ENCODE measurements around the gene PIP4P1. TPM values are rescaled to one million over a fixed set of nuclear protein-coding genes. Genes with fewer than 3 reads are reported as not detected.

PIP4P1 gene
- polyA plus RNA-seq, 2 of the 4 experiments (the other 2 are of a cell fraction) = 30.4 to 35.8 TPM

- DNase-seq (ENCODE audit: low read depth in 1 of 2, low spot score in 1 of 2) (peak in 1 of 2 experiments; percentile 73), FAIRE-seq (no peak), ATAC-seq (peak; percentile 78 to 84)
- H3K27ac ChIP-seq = peak overlapping the region; percentile 85 to 96
- H3K4me1 ChIP-seq = peaks cover 32% of the 10 kb centered on the region
- CTCF ChIA-PET = interaction anchor here (0.7 to 1.8 kb wide), 10 partner anchors 8 to 228 kb away, joined by 3 to 7 read pairs (median 3); partner anchors contain the start of gene TEP1
- WGBS (ENCODE audit: missing lambda C conversion rate) = 2% methylated on average over 39 of the region's 39 CpGs
- H3K9me3 ChIP-seq = no peaks in the 10 kb centered on the region
- peak overlapping the region; percentile 73 for H3K4me3 ChIP-seq
- peak overlapping the region; percentile 93 for H3K4me2 ChIP-seq
- POLR2A ChIA-PET = interaction anchor here (0.6 to 3.4 kb wide), 9 partner anchors 8 to 226 kb away, joined by 3 to 38 read pairs (median 5); partner anchors contain the start of genes PARP2, PNP and TEP1
- TF ChIP-seq FOSL2 (IDR thresholded peaks at IDR 0.05) (no peak), FOSL2 (CRISPR knock-in tag; IDR thresholded peaks at IDR 0.05) (no peak), CBX8 (IDR thresholded peaks at IDR 0.05) (no peak), ZFP36 (IDR thresholded peaks at IDR 0.05; ENCODE audit: borderline replicate concordance, partially characterized antibody) (no peak), CHD2 (IDR thresholded peaks at IDR 0.05; ENCODE audit: low read length, partially characterized antibody) (peak; percentile 82), GATA3 (IDR thresholded peaks at IDR 0.05; ENCODE audit: borderline replicate concordance) (peak; percentile 4; the same call in 1 of the 2 replicates), PHF8 (IDR thresholded peaks at IDR 0.05; ENCODE audit: borderline replicate concordance, low read depth) (peak; percentile 65; the same call in 1 of the 2 replicates), FOSB (CRISPR knock-in tag; IDR thresholded peaks at IDR 0.05) (peak; percentile 55; the same call in 1 of the 2 replicates), RFX5 (IDR thresholded peaks at IDR 0.05) (no peak), RNF2 (IDR thresholded peaks at IDR 0.05; ENCODE audit: borderline replicate concordance, low read depth) (no peak), HOXB13 (CRISPR knock-in tag; IDR thresholded peaks at IDR 0.05; ENCODE audit: low read depth) (no peak), NFE2L2 (conservative IDR thresholded peaks at IDR 0.05; ENCODE audit: low read length) (no peak), ZC3H11A (IDR thresholded peaks at IDR 0.05) (no peak), CHD4 (IDR thresholded peaks at IDR 0.05; ENCODE audit: borderline replicate concordance) (no peak), MYC (IDR thresholded peaks at IDR 0.05; ENCODE audit: borderline replicate concordance, low read length) (no peak), ZNF302 (CRISPR knock-in tag; IDR thresholded peaks at IDR 0.05) (no peak), HEYL (CRISPR knock-in tag; IDR thresholded peaks at IDR 0.05) (no peak), CBX2 (IDR thresholded peaks at IDR 0.05; ENCODE audit: borderline replicate concordance, low read depth) (no peak), TP53 (CRISPR knock-in tag; IDR thresholded peaks at IDR 0.05) (no peak), RCOR1 (IDR thresholded peaks at IDR 0.05; ENCODE audit: low read depth, low read length) (no peak), TFCP2L1 (CRISPR knock-in tag; IDR thresholded peaks at IDR 0.05) (0 out of 2 replicates have a peak, but pooled peaks have one; percentile 18), MAX (IDR thresholded peaks at IDR 0.05) (peak; percentile 35; the same call in 1 of the 2 replicates), SREBF2 (IDR thresholded peaks at IDR 0.05) (no peak), MAFK (IDR thresholded peaks at IDR 0.05; ENCODE audit: partially characterized antibody) (no peak), MAZ (IDR thresholded peaks at IDR 0.05; ENCODE audit: borderline replicate concordance, low read depth, low read length) (no peak)
- TF ChIP-seq, protein P1, sequence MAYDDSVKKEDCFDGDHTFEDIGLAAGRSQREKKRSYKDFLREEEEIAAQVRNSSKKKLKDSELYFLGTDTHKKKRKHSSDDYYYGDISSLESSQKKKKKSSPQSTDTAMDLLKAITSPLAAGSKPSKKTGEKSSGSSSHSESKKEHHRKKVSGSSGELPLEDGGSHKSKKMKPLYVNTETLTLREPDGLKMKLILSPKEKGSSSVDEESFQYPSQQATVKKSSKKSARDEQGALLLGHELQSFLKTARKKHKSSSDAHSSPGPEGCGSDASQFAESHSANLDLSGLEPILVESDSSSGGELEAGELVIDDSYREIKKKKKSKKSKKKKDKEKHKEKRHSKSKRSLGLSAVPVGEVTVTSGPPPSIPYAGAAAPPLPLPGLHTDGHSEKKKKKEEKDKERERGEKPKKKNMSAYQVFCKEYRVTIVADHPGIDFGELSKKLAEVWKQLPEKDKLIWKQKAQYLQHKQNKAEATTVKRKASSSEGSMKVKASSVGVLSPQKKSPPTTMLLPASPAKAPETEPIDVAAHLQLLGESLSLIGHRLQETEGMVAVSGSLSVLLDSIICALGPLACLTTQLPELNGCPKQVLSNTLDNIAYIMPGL (CRISPR knock-in tag; IDR thresholded peaks at IDR 0.05; ENCODE audit: borderline replicate concordance) = no peak
- TF ChIP-seq, protein P2, sequence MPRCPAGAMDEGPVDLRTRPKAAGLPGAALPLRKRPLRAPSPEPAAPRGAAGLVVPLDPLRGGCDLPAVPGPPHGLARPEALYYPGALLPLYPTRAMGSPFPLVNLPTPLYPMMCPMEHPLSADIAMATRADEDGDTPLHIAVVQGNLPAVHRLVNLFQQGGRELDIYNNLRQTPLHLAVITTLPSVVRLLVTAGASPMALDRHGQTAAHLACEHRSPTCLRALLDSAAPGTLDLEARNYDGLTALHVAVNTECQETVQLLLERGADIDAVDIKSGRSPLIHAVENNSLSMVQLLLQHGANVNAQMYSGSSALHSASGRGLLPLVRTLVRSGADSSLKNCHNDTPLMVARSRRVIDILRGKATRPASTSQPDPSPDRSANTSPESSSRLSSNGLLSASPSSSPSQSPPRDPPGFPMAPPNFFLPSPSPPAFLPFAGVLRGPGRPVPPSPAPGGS (IDR thresholded peaks at IDR 0.05) = no peak
- TF ChIP-seq, protein P3, sequence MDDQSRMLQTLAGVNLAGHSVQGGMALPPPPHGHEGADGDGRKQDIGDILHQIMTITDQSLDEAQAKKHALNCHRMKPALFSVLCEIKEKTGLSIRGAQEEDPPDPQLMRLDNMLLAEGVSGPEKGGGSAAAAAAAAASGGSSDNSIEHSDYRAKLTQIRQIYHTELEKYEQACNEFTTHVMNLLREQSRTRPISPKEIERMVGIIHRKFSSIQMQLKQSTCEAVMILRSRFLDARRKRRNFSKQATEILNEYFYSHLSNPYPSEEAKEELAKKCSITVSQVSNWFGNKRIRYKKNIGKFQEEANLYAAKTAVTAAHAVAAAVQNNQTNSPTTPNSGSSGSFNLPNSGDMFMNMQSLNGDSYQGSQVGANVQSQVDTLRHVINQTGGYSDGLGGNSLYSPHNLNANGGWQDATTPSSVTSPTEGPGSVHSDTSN (IDR thresholded peaks at IDR 0.05) = no peak
- TF ChIP-seq, protein P4, sequence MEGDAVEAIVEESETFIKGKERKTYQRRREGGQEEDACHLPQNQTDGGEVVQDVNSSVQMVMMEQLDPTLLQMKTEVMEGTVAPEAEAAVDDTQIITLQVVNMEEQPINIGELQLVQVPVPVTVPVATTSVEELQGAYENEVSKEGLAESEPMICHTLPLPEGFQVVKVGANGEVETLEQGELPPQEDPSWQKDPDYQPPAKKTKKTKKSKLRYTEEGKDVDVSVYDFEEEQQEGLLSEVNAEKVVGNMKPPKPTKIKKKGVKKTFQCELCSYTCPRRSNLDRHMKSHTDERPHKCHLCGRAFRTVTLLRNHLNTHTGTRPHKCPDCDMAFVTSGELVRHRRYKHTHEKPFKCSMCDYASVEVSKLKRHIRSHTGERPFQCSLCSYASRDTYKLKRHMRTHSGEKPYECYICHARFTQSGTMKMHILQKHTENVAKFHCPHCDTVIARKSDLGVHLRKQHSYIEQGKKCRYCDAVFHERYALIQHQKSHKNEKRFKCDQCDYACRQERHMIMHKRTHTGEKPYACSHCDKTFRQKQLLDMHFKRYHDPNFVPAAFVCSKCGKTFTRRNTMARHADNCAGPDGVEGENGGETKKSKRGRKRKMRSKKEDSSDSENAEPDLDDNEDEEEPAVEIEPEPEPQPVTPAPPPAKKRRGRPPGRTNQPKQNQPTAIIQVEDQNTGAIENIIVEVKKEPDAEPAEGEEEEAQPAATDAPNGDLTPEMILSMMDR (IDR thresholded peaks at IDR 0.05) = no peak
- TF ChIP-seq, protein P5, sequence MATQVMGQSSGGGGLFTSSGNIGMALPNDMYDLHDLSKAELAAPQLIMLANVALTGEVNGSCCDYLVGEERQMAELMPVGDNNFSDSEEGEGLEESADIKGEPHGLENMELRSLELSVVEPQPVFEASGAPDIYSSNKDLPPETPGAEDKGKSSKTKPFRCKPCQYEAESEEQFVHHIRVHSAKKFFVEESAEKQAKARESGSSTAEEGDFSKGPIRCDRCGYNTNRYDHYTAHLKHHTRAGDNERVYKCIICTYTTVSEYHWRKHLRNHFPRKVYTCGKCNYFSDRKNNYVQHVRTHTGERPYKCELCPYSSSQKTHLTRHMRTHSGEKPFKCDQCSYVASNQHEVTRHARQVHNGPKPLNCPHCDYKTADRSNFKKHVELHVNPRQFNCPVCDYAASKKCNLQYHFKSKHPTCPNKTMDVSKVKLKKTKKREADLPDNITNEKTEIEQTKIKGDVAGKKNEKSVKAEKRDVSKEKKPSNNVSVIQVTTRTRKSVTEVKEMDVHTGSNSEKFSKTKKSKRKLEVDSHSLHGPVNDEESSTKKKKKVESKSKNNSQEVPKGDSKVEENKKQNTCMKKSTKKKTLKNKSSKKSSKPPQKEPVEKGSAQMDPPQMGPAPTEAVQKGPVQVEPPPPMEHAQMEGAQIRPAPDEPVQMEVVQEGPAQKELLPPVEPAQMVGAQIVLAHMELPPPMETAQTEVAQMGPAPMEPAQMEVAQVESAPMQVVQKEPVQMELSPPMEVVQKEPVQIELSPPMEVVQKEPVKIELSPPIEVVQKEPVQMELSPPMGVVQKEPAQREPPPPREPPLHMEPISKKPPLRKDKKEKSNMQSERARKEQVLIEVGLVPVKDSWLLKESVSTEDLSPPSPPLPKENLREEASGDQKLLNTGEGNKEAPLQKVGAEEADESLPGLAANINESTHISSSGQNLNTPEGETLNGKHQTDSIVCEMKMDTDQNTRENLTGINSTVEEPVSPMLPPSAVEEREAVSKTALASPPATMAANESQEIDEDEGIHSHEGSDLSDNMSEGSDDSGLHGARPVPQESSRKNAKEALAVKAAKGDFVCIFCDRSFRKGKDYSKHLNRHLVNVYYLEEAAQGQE (IDR thresholded peaks at IDR 0.05) = peak; percentile 74
Measured at GRCh38 chr14:20455355-20456300, 5.6 kb downstream of the PIP4P1 start.
